ENCODE data around the gene DSG3. TPM values are rescaled to one million over a fixed set of nuclear protein-coding genes. Genes with fewer than 3 reads are reported as not detected.
A peak's percentile ranks its signal among the peaks of the same experiment; 100 is the strongest.

DSG3 gene
- total RNA-seq, 2 donors from 2014 or later = not detected

- no peak overlapping the region for H3K27ac ChIP-seq
- intact Hi-C loops (cut with DNase I) = no loop called here
These were observed 17.9 kb upstream of the DSG3 start for GRCh38 chr18:31429623-31430022.

DNA sequence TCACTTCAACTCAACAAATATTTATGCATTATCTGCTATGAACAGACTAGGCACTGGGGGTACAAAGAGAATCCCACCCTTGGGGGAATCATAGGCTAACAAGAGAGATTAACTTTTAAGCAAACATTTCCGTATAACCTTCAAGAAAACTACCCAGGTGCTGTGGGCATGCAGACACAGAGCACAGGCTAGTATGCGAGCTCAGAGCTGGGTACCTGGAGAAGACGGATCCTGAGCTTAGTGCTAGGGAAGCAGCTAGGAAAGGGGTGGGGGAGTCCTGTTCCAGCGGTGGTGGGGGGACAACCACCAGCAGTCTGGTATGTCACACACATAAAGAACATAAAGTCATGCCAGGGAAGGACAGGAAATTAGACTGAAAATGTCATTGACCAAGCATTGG lies 17.5 kb upstream of the DSG3 start:
- no peak overlapping the region for H3K4me3 ChIP-seq
- DNase-seq = no peak
- no peaks in the 10 kb centered on the region for H3K9me3 ChIP-seq
- WGBS, 2 donors = 57 to 65% methylated on average over 4 of the region's 4 CpGs
- TF ChIP-seq CTCF (IDR thresholded peaks at IDR 0.05) = no peak
- ATAC-seq = no peak
- H3K27ac ChIP-seq = no peak overlapping the region
- H3K27me3 ChIP-seq = no peaks in the 10 kb centered on the region
- intact Hi-C loops (cut with DNase I) = no loop called here
- no peaks in the 10 kb centered on the region for H3K36me3 ChIP-seq (replicated peaks in 1 of 2; ENCODE audit: insufficient read depth in 1 of 2, low read depth in 2 of 2)
- H3K4me1 ChIP-seq = no peaks in the 10 kb centered on the region

More at GRCh38 chr18:31429623-31430022, 17.9 kb upstream of the DSG3 start:
- no peak for DNase-seq
- Histone ChIP-seq H3K27me3 (no peaks in the 10 kb centered on the region), H3K4me3 (no peak overlapping the region), H3K36me3 (replicated peaks in 1 of 2; ENCODE audit: insufficient read depth in 1 of 2, low read depth in 2 of 2) (no peaks in the 10 kb centered on the region), H3K4me1 (no peaks in the 10 kb centered on the region), H3K9me3 (no peaks in the 10 kb centered on the region)
- no peak for TF ChIP-seq POLR2A (IDR thresholded peaks at IDR 0.05)
- no peak for TF ChIP-seq CTCF (IDR thresholded peaks at IDR 0.05)
- no peak for ATAC-seq
- WGBS, 2 donors = 58 to 64% methylated on average over 2 of the region's 2 CpGs

DNA sequence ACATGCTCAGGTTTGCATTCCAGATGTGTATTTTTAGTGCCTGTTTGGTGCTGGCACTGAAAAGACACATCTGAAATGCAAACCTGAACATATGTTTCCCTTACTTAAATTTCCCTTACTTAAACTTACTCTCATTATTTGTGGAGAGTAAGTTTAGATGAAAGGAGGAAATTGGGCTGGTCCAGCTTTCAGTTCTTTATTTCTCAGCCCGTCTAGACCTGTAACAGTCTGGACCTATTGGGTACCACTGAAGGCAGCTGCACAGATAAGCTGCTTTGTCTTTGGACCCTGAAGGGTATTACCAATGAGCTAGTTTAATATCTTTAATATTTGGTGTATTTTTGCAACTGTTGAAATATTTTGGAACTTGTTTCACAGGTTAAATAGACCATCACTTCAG lies 17.0 kb upstream of the DSG3 start:
- 32 to 75% methylated on average over 1 of the region's 1 CpG for WGBS, 2 donors
- H3K27me3 ChIP-seq = no peaks in the 10 kb centered on the region
- TF ChIP-seq POLR2A (IDR thresholded peaks at IDR 0.05) = no peak
- no peak for TF ChIP-seq CTCF (IDR thresholded peaks at IDR 0.05)
- H3K4me3 ChIP-seq = no peak overlapping the region
- DNase-seq (no peak), ATAC-seq (no peak)
- H3K4me1 ChIP-seq = no peaks in the 10 kb centered on the region
- no peaks in the 10 kb centered on the region for H3K36me3 ChIP-seq (replicated peaks in 1 of 2; ENCODE audit: insufficient read depth in 1 of 2, low read depth in 2 of 2)
- no peaks in the 10 kb centered on the region for H3K9me3 ChIP-seq
- H3K27ac ChIP-seq = no peak overlapping the region
- intact Hi-C loops (cut with DNase I) = no loop called here

DNA sequence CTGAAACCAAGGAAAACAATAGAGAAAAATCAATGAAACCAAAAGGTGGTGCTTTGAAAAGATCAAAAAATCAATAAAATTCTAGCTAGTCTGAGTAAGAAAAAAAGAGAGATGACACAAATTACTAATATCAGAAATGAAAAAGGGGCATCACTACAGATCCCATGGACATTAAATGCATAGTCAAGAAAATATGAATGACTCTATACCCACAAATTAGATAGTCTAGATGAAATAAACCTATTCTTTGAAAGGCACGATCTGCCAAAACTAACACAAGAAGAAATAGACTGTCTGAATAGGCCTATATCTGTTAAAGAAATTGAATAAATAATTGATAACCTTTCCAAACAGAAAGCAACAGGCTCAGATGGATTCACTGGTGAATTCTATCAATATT lies 15.2 kb upstream of the DSG3 start:
- no peaks in the 10 kb centered on the region for H3K4me1 ChIP-seq
- 69 to 70% methylated on average over 1 of the region's 1 CpG for WGBS, 2 donors
- no peaks in the 10 kb centered on the region for H3K36me3 ChIP-seq (replicated peaks in 1 of 2; ENCODE audit: insufficient read depth in 1 of 2, low read depth in 2 of 2)
- no peak overlapping the region for H3K27ac ChIP-seq
- H3K27me3 ChIP-seq = no peaks in the 10 kb centered on the region
- no peak overlapping the region for H3K4me3 ChIP-seq
- H3K9me3 ChIP-seq = no peaks in the 10 kb centered on the region
- DNase-seq (no peak), ATAC-seq (no peak)
- no peak for TF ChIP-seq POLR2A (IDR thresholded peaks at IDR 0.05)
- TF ChIP-seq CTCF (IDR thresholded peaks at IDR 0.05) = no peak
- intact Hi-C loops (cut with DNase I) = no loop called here

GRCh38 chr18:31436825-31437224 lies 10.7 kb upstream of the DSG3 start:
- Histone ChIP-seq H3K36me3 (replicated peaks in 1 of 2; ENCODE audit: insufficient read depth in 1 of 2, low read depth in 2 of 2) (no peaks in the 10 kb centered on the region), H3K4me1 (no peaks in the 10 kb centered on the region), H3K4me3 (no peak overlapping the region), H3K9me3 (no peaks in the 10 kb centered on the region), H3K27me3 (no peaks in the 10 kb centered on the region), H3K27ac (no peak overlapping the region)
- WGBS, 2 donors = 63 to 68% methylated on average over 3 of the region's 3 CpGs
- intact Hi-C loops (cut with DNase I) = no loop called here
- ATAC-seq = no peak
- TF ChIP-seq CTCF (IDR thresholded peaks at IDR 0.05) (peak in 1 of 7 experiments; percentile 26), POLR2A (IDR thresholded peaks at IDR 0.05) (no peak)
- peak in 1 of 4 donors; percentile 9 for DNase-seq
